SK-N-SH treated with all-trans-retinoic acid at 6 μM for 48 hours (cell line): ENCODE data around the gene MRM3.

ENCODE experiments used
- ATAC-seq: fragments of 200-7000 bp; cut with Tn5 transposase; 3 replicates; pipeline ENCODE4 v1.9.1; 2020; ENCODE audit warnings: mild to moderate bottlenecking, moderate library complexity
- ARNTL ChIP-seq: fragments of 450-650 bp; formaldehyde crosslinking; IDR thresholded peaks from 2 replicates; pipeline ENCODE4 v1.5.0; 2020; ENCODE audit warnings: low read depth, mild to moderate bottlenecking, moderate library complexity, borderline replicate concordance
- BACH2 ChIP-seq: fragments of 250-450 bp; sonication (Bioruptor Pico); IDR thresholded peaks from 2 replicates; pipeline ENCODE4 v1.9.0; 2021; ENCODE audit warnings: mild to moderate bottlenecking, borderline replicate concordance
- CREB5 ChIP-seq: fragments of 250-450 bp; sonication (Bioruptor Pico); IDR thresholded peaks from 2 replicates; pipeline ENCODE4 v1.5.1; 2020; ENCODE audit warnings: low read depth, mild to moderate bottlenecking, moderate library complexity
- CSDC2 ChIP-seq: fragments of 250-450 bp; sonication (Bioruptor Pico); IDR thresholded peaks from 2 replicates; pipeline ENCODE4 v1.5.0; 2020; ENCODE audit warnings: mild to moderate bottlenecking, moderate library complexity
- CSRNP3 ChIP-seq: fragments of 250-450 bp; sonication (Bioruptor Pico); IDR thresholded peaks from 2 replicates; pipeline ENCODE4 v1.5.1; 2021; ENCODE audit warnings: mild to moderate bottlenecking, moderate library complexity
- ESRRG ChIP-seq: fragments of 250-450 bp; sonication (Bioruptor Pico); IDR thresholded peaks from 2 replicates; pipeline ENCODE4 v1.6.1; 2021; ENCODE audit warnings: mild to moderate bottlenecking
- GLIS3 ChIP-seq: fragments of 250-450 bp; sonication (Bioruptor Pico); IDR thresholded peaks from 2 replicates; pipeline ENCODE4 v1.5.0; 2020; ENCODE audit warnings: mild to moderate bottlenecking, moderate library complexity
- OSR1 ChIP-seq: fragments of 250-450 bp; sonication (Bioruptor Pico); IDR thresholded peaks from 2 replicates; pipeline ENCODE4 v1.8.0; 2022; ENCODE audit warnings: moderate library complexity, mild to moderate bottlenecking, inconsistent platforms
- PATZ1 ChIP-seq: fragments of 250-450 bp; sonication (Bioruptor Pico); IDR thresholded peaks from 2 replicates; pipeline ENCODE4 v1.8.0; 2020; ENCODE audit warnings: mild to moderate bottlenecking, moderate library complexity, borderline replicate concordance
- POU6F1 ChIP-seq: fragments of 250-450 bp; sonication (Bioruptor Pico); IDR thresholded peaks from 2 replicates; pipeline ENCODE4 v1.8.0; 2021; ENCODE audit warnings: low read depth, mild to moderate bottlenecking, moderate library complexity, borderline replicate concordance
- PPARA ChIP-seq: fragments of 250-450 bp; sonication (Bioruptor Pico); IDR thresholded peaks from 2 replicates; pipeline ENCODE4 v1.5.0; 2020; ENCODE audit warnings: mild to moderate bottlenecking, borderline replicate concordance
- RARB ChIP-seq: fragments of 250-450 bp; sonication (Bioruptor Pico); IDR thresholded peaks from 2 replicates; pipeline ENCODE4 v1.8.0; 2021; ENCODE audit warnings: mild to moderate bottlenecking, moderate library complexity
- SNAI2 ChIP-seq: fragments of 250-450 bp; sonication (Bioruptor Pico); IDR thresholded peaks from 2 replicates; pipeline ENCODE4 v1.5.0; 2020; ENCODE audit warnings: mild to moderate bottlenecking, moderate library complexity
- TCF4 ChIP-seq: fragments of 250-450 bp; sonication (Bioruptor Pico); IDR thresholded peaks from 2 replicates; pipeline ENCODE4 v1.8.0; 2021; ENCODE audit warnings: mild to moderate bottlenecking, moderate library complexity, borderline replicate concordance
- TOX ChIP-seq: fragments of 250-450 bp; sonication (Bioruptor Pico); IDR thresholded peaks from 2 replicates; pipeline ENCODE4 v1.8.0; 2021; ENCODE audit warnings: mild to moderate bottlenecking, moderate library complexity, borderline replicate concordance
- TSHZ2 ChIP-seq: fragments of 250-450 bp; sonication (Bioruptor Pico); IDR thresholded peaks from 2 replicates; pipeline ENCODE4 v1.5.0; 2020; ENCODE audit warnings: mild to moderate bottlenecking, moderate library complexity
- ZC3H10 ChIP-seq: fragments of 250-450 bp; sonication (Bioruptor Pico); IDR thresholded peaks from 2 replicates; pipeline ENCODE4 v1.5.1; 2021; ENCODE audit warnings: mild to moderate bottlenecking, moderate library complexity
- ZFP3 ChIP-seq: fragments of 250-450 bp; sonication (Bioruptor Pico); IDR thresholded peaks from 2 replicates; pipeline ENCODE4 v1.5.0; 2020; ENCODE audit warnings: mild to moderate bottlenecking, moderate library complexity
- ZFP30 ChIP-seq: fragments of 450-650 bp; formaldehyde crosslinking; IDR thresholded peaks from 2 replicates; pipeline ENCODE4 v1.5.0; 2022; ENCODE audit warnings: mild to moderate bottlenecking, moderate library complexity
- ZNF565 ChIP-seq: fragments of 450-650 bp; formaldehyde crosslinking; conservative IDR thresholded peaks from 2 replicates; pipeline ENCODE4 v1.5.0; 2020; ENCODE audit warnings: low read depth, mild to moderate bottlenecking, moderate library complexity
- ZNF70 ChIP-seq: fragments of 450-650 bp; formaldehyde crosslinking; IDR thresholded peaks from 2 replicates; pipeline ENCODE4 v1.5.0; 2020; ENCODE audit warnings: mild to moderate bottlenecking, moderate library complexity
- ZNF8 ChIP-seq: fragments of 450-650 bp; formaldehyde crosslinking; IDR thresholded peaks from 2 replicates; pipeline ENCODE4 v1.5.0; 2020; ENCODE audit warnings: mild to moderate bottlenecking, moderate library complexity

The MRM3 gene

DNA sequence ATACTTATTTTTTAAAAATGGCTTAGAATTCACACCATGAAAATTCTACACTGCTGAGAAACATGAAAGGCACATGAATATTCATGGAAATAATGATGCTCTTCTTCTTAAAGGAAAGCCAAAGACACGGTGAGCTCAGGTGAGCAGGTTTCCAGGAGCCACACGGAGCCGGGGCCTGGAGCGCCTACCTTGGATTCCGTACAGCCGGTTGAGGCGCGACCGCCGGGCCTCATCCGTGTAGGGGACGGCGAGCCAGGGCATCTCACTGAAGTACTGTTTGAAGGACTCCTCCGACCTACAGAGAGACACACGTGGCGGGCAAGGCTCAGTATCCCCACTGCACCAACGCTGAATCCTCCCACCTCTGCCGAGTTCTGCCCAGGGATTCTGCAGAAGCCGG lies 37.1 kb downstream of the MRM3 start:
- no peak for ATAC-seq
- TF ChIP-seq ARNTL (CRISPR knock-in tag) (no peak), TOX (CRISPR knock-in tag) (no peak), PPARA (CRISPR knock-in tag) (no peak), GLIS3 (no peak), ZFP30 (CRISPR knock-in tag) (no peak), TCF4 (CRISPR knock-in tag) (no peak), ESRRG (CRISPR knock-in tag) (no peak), PATZ1 (CRISPR knock-in tag) (no peak), ZNF8 (CRISPR knock-in tag) (no peak), OSR1 (no peak), TSHZ2 (CRISPR knock-in tag) (no peak)

- TF ChIP-seq TOX (CRISPR knock-in tag) (no peak), CSRNP3 (CRISPR knock-in tag) (no peak), TSHZ2 (CRISPR knock-in tag) (no peak), ARNTL (CRISPR knock-in tag) (no peak), ESRRG (CRISPR knock-in tag) (no peak), SNAI2 (CRISPR knock-in tag) (no peak), ZFP3 (CRISPR knock-in tag) (no peak), CSDC2 (CRISPR knock-in tag) (no peak), ZNF70 (CRISPR knock-in tag) (no peak), RARB (CRISPR knock-in tag) (no peak), POU6F1 (CRISPR knock-in tag) (no peak), ZNF565 (no peak), GLIS3 (no peak), CREB5 (CRISPR knock-in tag) (no peak), BACH2 (CRISPR knock-in tag) (no peak), ZNF8 (CRISPR knock-in tag) (no peak), PPARA (CRISPR knock-in tag) (no peak), ZFP30 (CRISPR knock-in tag) (no peak), ZC3H10 (CRISPR knock-in tag) (no peak)
- ATAC-seq: no peak
These were observed 41.3 kb downstream of the MRM3 start for GRCh38 chr17:823501-823902.
